HG03097 (cell line): ENCODE results near the gene GALNT16.
"Not testable (repeated sequence)": the region's sequence is repeated elsewhere in the genome, so short reads cannot be mapped to it uniquely, and the experiment has no call there.

Source experiments
- ATAC-seq: cut with Tn5 transposase; IDR thresholded peaks from one replicate; pipeline ENCODE4 v1.9.1; 2021; ENCODE audit not compliant: unreplicated experiment, low FRiP score

The GALNT16 gene

GRCh38 chr14:69259527-69260189, at the start of gene GALNT16:
Gene GALNT16 (plus strand): TSS chr14:69260158. CDS start chr14:69260291, 133 bp downstream.
- no peak for ATAC-seq

- no peak for ATAC-seq
These were observed 45.6 kb upstream of the GALNT16 start for GRCh38 chr14:69214393-69214792.

GRCh38 chr14:69217663-69218062, 42.3 kb upstream of the GALNT16 start:
- ATAC-seq: not testable (repeated sequence)

GRCh38 chr14:69224946-69225345, 35.0 kb upstream of the GALNT16 start:
- no peak for ATAC-seq

DNA sequence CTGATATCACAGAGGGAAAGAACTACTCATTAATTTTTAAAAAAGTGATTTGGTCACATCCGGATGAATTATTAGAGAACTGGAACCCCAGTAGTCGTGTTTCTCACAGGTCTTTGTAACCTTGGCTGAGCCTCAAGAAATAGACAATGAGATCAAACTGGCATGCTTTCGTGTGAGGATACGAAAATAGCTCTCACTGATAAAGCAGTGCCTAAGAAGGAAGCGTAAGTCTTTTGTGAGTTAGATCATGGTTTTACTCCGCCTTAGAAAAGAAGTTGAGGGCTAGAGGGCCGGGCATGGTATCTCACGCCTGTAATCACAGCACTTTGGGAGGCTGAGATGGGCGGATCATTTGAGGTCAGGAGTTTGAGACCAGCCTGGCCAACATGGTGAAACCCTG, 33.8 kb upstream of the GALNT16 start:
- no peak for ATAC-seq

DNA sequence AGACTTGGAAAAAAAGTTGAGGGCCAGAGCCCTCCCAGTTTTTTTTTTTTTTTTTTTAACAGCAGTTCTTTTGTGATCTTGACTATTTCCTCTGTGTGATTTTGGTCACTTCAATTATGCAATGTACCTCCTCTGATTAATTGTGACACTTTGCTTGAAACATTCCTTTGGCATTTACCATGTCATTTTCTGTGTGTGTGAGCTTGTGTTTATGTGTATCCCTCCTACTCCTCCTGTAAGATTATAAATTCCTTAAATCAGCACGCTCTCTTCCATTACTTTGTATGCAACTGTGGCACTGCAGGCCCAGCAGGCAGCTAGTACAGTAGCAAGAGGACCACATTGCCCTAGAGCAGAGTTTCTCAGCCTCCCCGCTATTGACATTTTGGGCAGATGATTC, 33.2 kb upstream of the GALNT16 start:
- ATAC-seq: no peak

GRCh38 chr14:69231486-69231885, 28.5 kb upstream of the GALNT16 start:
- ATAC-seq: no peak

DNA sequence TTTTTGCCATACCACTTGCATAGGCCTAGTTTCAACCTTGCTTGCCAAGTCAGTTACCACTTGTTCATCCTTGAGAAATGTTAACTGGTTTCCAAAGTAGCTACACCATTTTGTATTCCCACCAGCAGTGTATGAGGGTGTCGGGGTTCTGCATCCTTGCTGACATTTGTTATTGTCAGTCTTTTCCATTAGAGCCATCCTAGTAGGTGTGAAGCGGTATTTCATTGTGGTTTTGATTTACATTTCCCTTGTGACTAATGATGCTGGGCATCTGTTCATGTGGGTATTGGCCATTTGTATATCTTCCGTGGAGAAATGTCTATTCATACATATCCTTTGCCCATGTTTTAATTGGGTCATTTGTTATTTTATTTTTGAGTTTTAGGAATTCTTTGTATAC, 27.6 kb upstream of the GALNT16 start:
- no peak for ATAC-seq

- no peak for ATAC-seq
These were observed 25.9 kb upstream of the GALNT16 start for GRCh38 chr14:69234106-69234505.

- no peak for ATAC-seq
These were observed 24.2 kb upstream of the GALNT16 start for GRCh38 chr14:69235708-69236107.

GRCh38 chr14:69237142-69237541, 22.8 kb upstream of the GALNT16 start:
- no peak for ATAC-seq

- ATAC-seq: no peak
These were observed 22.4 kb upstream of the GALNT16 start for GRCh38 chr14:69237584-69237983.

GRCh38 chr14:69238883-69239282, 21.1 kb upstream of the GALNT16 start:
- no peak for ATAC-seq

GRCh38 chr14:69240527-69241173, 19.3 kb upstream of the GALNT16 start:
- no peak for ATAC-seq

DNA sequence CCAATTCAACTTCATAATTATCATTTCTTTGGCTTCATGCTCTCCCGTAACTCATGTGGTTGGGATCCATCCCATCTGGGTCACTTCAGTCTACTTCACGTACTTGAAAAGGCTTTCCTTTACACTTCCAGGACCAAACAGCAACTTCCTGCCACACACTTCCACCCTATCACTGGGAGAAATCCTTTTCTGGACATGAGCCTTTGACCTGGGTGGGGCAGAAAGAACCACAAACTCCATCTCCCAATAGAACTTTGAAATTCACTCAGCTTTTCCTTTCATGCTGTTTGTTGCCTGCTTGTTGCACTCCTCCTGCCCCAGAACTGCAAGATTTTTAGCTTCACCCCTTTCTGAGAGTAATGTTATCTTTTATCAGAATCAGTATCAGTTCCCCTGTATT, 18.4 kb upstream of the GALNT16 start:
- no peak for ATAC-seq

DNA sequence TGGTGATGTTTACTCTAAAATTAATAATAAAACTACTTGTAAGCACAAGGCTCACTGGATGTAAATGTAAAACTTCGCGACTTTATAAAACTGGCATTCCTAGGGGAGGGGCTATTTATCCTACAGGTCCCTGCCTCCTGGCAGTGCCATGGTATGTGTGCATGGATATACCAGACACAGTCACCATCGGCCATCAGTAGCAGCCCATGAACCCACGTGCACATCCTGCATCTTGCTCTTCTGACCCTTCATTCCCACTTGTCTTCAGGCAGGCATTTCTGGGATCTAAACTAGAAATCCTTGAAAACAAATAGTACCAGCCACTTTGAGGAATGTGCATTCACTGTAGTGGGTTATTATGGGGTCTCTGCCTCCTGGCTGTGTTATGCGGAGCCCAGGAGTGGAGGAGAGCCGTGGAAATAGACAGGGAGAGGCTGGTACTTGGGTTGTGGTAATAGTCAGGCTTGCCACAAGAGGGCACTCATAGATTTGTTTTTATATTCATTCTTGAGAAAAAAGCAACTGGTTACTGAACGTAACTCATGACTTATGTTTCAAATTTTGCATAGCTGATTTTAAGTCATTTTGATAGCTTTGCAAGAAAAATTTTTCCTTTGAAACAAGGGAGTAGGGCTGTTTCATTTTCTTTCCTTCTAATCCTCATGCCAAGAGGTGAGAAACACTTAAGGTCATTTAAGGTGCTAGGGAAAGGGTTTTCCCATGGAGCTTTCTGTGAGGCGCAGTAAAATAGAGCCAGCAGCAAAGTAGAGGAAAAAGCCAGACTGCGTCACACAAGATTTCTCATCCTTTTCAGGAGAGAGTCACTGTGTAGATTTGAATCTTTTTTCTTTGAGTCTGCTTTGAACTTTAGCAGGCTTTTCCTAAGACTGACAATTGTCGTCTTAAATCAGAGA, 17.4 kb upstream of the GALNT16 start:
- ATAC-seq: no peak

GRCh38 chr14:69244946-69245345, 15.0 kb upstream of the GALNT16 start:
- no peak for ATAC-seq

- ATAC-seq: no peak
These were observed 13.6 kb upstream of the GALNT16 start for GRCh38 chr14:69246331-69246730.

DNA sequence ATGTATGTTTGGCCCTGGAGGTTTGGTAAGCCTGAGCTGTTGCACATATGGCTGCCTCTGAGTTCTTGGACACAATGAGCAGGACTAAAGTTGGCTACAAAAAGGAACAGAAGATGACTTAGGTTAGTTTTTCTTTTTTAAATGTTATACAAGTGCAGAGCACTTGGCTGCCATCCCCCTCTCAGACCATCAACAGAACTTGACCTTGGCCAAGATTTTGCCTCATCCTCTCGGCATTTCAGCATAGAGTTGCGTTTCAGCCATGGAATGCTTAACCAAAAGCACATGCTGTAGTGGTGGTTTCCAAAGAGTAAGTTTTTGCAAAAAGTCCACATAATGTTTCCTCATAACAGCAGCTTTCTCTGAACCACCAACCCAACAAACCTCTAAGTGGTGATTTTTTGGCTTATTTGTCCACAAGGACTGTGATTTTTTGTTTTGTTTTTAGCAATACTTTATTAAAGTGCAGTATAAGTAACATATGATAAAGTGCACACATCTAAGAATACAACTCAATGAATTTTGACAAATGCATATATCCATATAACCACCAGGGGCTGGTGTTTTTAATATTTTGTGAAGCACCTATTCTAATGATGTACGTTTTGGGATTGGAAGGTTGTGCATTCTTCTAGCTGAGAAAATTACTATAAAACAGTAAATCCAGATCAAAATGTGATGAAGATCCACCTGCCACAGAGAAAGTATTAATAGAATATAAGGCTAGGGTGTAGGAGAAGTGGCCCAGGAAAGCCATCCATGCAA, 12.1 kb upstream of the GALNT16 start:
- no peak for ATAC-seq

GRCh38 chr14:69249603-69250002, 10.4 kb upstream of the GALNT16 start:
- no peak for ATAC-seq

DNA sequence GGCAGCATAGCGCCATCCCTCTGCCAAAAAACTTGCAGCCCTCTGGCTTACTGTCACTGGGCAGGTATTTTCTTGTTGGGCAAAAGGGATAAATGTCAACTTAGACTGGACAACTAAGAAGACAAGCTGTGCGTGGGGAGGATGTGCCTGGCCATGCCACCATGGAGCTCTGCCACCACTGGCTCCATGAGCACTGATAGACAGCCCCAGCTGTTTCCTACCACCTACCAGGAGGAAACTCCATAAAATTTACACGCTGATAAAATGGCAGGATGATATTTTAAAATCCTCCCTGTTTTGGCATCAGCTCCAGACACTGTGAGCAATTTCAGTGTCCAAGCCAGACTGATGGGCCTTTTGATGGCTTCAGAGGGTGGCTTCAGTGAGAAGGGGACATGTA, 7.1 kb upstream of the GALNT16 start:
- ATAC-seq: no peak
